ENCODE measurements around the gene BLVRA.

The BLVRA gene

GRCh38 chr7:43750016-43750887 is 8.2 kb upstream of the BLVRA start:
- DNase-seq (ENCODE audit: low read depth): peak; percentile 72

- DNase-seq (ENCODE audit: low read depth): no peak
Measured at GRCh38 chr7:43752411-43752810, 6.1 kb upstream of the BLVRA start.

GRCh38 chr7:43753271-43753810 is 5.1 kb upstream of the BLVRA start:
- DNase-seq (ENCODE audit: low read depth): no peak

GRCh38 chr7:43753843-43754242 is 4.6 kb upstream of the BLVRA start:
- DNase-seq (ENCODE audit: low read depth): no peak

- no peak for DNase-seq (ENCODE audit: low read depth)
Measured at GRCh38 chr7:43754596-43754995, 3.9 kb upstream of the BLVRA start.

- DNase-seq (ENCODE audit: low read depth): no peak
Measured at GRCh38 chr7:43756368-43757072, 2.0 kb upstream of the BLVRA start.

- no peak for DNase-seq (ENCODE audit: low read depth)
Measured at GRCh38 chr7:43757073-43757720, 1.3 kb upstream of the BLVRA start.

GRCh38 chr7:43758822-43759683 is 573 bp downstream of the BLVRA start:
- DNase-seq (ENCODE audit: low read depth): no peak

- DNase-seq (ENCODE audit: low read depth): no peak
Measured at GRCh38 chr7:43760861-43761260, 2.4 kb downstream of the BLVRA start.

- DNase-seq (ENCODE audit: low read depth): no peak
Measured at GRCh38 chr7:43761382-43761781, 2.9 kb downstream of the BLVRA start.

- no peak for DNase-seq (ENCODE audit: low read depth)
Measured at GRCh38 chr7:43761938-43762692, 3.6 kb downstream of the BLVRA start.

GRCh38 chr7:43763183-43763582 is 4.7 kb downstream of the BLVRA start:
- DNase-seq (ENCODE audit: low read depth): no peak

GRCh38 chr7:43764039-43764761 is 5.7 kb downstream of the BLVRA start:
- DNase-seq (ENCODE audit: low read depth): no peak

- DNase-seq (ENCODE audit: low read depth): no peak
Measured at GRCh38 chr7:43764807-43765491, 6.5 kb downstream of the BLVRA start.

GRCh38 chr7:43766564-43766963 is 8.1 kb downstream of the BLVRA start:
- DNase-seq (ENCODE audit: low read depth): no peak

GRCh38 chr7:43767311-43767710 is 8.8 kb downstream of the BLVRA start:
- no peak for DNase-seq (ENCODE audit: low read depth)

- no peak for DNase-seq (ENCODE audit: low read depth)
Measured at GRCh38 chr7:43768201-43768886, 9.9 kb downstream of the BLVRA start.

GRCh38 chr7:43768887-43769272 is 10.4 kb downstream of the BLVRA start:
- no peak for DNase-seq (ENCODE audit: low read depth)

GRCh38 chr7:43769281-43769680 is 10.8 kb downstream of the BLVRA start:
- no peak for DNase-seq (ENCODE audit: low read depth)

Measured in CMK (cell line).